DOHH2 (cell line): ENCODE data around the gene SPRING1.

Experiments
- H3F3A ChIP-seq: fragments of 200-600 bp; sonication (generic), shearing (Covaris generic); 2 replicates; pipeline ENCODE4 v1.6.0; 2016; ENCODE audit warnings: antibody characterized with exemption, mild to moderate bottlenecking; ENCODE audit not compliant: control insufficient read depth, insufficient read depth
- H3K27ac ChIP-seq: fragments of 200-600 bp; sonication (generic); 2 replicates; pipeline ENCODE4 v1.5.1; 2014; ENCODE audit warnings: low read depth, mild to moderate bottlenecking, low read length, moderate library complexity
- H3K27me3 ChIP-seq: fragments of 200-600 bp; sonication (generic); 2 replicates; pipeline ENCODE4 v1.6.1; 2014; ENCODE audit warnings: mild to moderate bottlenecking, low read length, mixed read lengths; ENCODE audit not compliant: control insufficient read depth
- H3K36me3 ChIP-seq: fragments of 200-600 bp; sonication (generic); 2 replicates; pipeline ENCODE4 v1.6.1; 2014; ENCODE audit warnings: mild to moderate bottlenecking, low read length, moderate library complexity, mixed read lengths; ENCODE audit not compliant: control insufficient read depth
- H3K4me1 ChIP-seq: fragments of 200-600 bp; sonication (generic); 2 replicates; pipeline ENCODE4 v1.6.1; 2014; ENCODE audit warnings: mild to moderate bottlenecking, low read length, mixed read lengths; ENCODE audit not compliant: control insufficient read depth
- H3K4me2 ChIP-seq: fragments of 200-600 bp; sonication (generic); 2 replicates; pipeline ENCODE4 v1.6.0; 2014; ENCODE audit warnings: mild to moderate bottlenecking, low read length, moderate library complexity
- H3K4me3 ChIP-seq: fragments of 200-600 bp; sonication (generic); 2 replicates; pipeline ENCODE4 v1.5.1; 2014; ENCODE audit warnings: mild to moderate bottlenecking, low read length, mixed read lengths
- H3K79me2 ChIP-seq: fragments of 200-600 bp; sonication (generic); 2 replicates; pipeline ENCODE4 v1.6.1; 2014; ENCODE audit warnings: mild to moderate bottlenecking, low read length, mixed read lengths; ENCODE audit not compliant: control insufficient read depth
- H3K9me2 ChIP-seq: fragments of 200-600 bp; sonication (generic); replicated peaks from 2 replicates; pipeline ENCODE4 v1.6.1; 2014; ENCODE audit warnings: mild to moderate bottlenecking, low read length, mixed read lengths; ENCODE audit not compliant: control insufficient read depth
- H3K9me3 ChIP-seq: fragments of 200-600 bp; sonication (generic); 2 replicates; pipeline ENCODE4 v1.6.1; 2014; ENCODE audit warnings: antibody characterized with exemption, low read length, mixed read lengths; ENCODE audit not compliant: control insufficient read depth, insufficient read depth
- H4K20me1 ChIP-seq: fragments of 200-600 bp; sonication (generic); 2 replicates; pipeline ENCODE4 v1.6.0; 2014; ENCODE audit warnings: low read depth, mild to moderate bottlenecking, antibody characterized with exemption, low read length, moderate library complexity; ENCODE audit not compliant: control insufficient read depth, insufficient read depth
- CTCF ChIP-seq: fragments of 200-600 bp; sonication (generic); IDR thresholded peaks from one replicate; pipeline ENCODE4 v1.5.1; 2014; ENCODE audit warnings: antibody characterized with exemption, mild to moderate bottlenecking, low read depth, low read length; ENCODE audit not compliant: poor library complexity, severe bottlenecking
- EZH2phosphoT487 ChIP-seq: fragments of 200-600 bp; sonication (generic); IDR thresholded peaks from 2 replicates; pipeline ENCODE4 v1.6.1; 2017; ENCODE audit warnings: borderline replicate concordance, mild to moderate bottlenecking, antibody characterized with exemption, low read length, moderate library complexity, mixed read lengths

Gene SPRING1

DNA sequence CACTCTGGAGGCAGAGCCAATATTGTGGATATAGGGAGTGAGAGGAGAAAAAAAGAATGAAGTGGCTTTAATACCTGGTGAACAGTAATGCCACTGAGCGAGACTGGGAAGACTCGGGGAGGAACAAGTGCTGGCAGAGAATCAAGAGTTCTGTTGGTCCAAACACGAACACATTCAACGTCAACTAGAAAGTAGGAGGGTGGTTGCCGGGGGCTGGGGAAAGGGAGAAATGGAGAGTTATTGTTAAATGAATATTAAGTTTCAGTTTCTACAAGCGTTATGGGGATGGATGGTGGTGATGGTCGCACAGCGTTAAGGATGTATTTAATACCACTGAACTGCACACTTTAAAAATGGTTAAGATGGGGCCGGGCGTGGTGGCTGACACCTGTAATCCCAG is 2.8 kb downstream of the SPRING1 start:
- no peaks in the 10 kb centered on the region for H3K9me2 ChIP-seq

DNA sequence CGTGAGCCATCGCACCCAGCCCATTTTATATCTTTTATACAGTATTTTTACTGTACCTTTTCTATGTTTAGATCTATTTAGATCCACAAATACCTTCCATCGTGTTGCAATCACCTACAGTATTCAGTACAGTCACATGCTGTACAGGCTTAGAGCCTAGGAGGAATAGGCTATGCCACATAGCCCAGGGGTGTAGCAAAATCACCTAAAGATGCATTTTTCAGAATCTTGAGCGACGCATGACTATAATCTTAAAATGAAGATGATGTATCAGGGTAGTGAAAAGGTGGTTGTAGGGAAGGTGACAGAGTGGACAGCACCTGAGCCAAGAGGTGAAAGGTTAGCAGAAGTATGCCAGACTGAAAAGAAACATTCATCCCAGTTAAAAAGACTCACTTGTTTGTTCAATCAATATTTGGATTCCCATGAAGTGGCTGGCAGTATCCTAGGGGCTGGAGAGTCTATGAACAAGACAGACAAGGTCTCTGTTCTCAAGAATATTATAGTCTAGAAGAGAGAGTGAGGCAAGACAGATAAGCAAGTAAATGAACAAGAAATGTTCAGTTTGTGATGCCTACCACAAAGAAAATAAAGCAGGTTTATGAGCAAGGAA is 3.6 kb downstream of the SPRING1 start:
- Histone ChIP-seq H3K9me3 (no peaks in the 10 kb centered on the region), H3K4me1 (peaks cover 20% of the 10 kb centered on the region), H3K27ac (no peak overlapping the region), H3K27me3 (no peaks in the 10 kb centered on the region), H3K36me3 (peaks cover 67% of the 10 kb centered on the region), H3K4me3 (no peak overlapping the region), H3K9me2 (no peaks in the 10 kb centered on the region), H4K20me1 (peaks cover 21% of the 10 kb centered on the region), H3K4me2 (no peak overlapping the region), H3K79me2 (peaks cover 91% of the 10 kb centered on the region), H3F3A (peaks cover 2% of the 10 kb centered on the region; the same call in 1 of the 2 replicates)
- TF ChIP-seq EZH2phosphoT487: no peak
- TF ChIP-seq CTCF: no peak

More for the DNA sequence above, 2.8 kb downstream of the SPRING1 start:
- Histone ChIP-seq H3K4me3 (no peak overlapping the region), H3K9me3 (no peaks in the 10 kb centered on the region), H4K20me1 (peaks cover 21% of the 10 kb centered on the region), H3K4me2 (no peak overlapping the region), H3K27ac (no peak overlapping the region), H3K4me1 (peaks cover 23% of the 10 kb centered on the region), H3K27me3 (no peaks in the 10 kb centered on the region), H3F3A (no peaks in the 10 kb centered on the region; the same call in 1 of the 2 replicates), H3K36me3 (peaks cover 64% of the 10 kb centered on the region), H3K79me2 (peaks cover 92% of the 10 kb centered on the region)
- TF ChIP-seq CTCF (no peak), EZH2phosphoT487 (no peak)

GRCh38 chr12:116731801-116732200 is 6.1 kb downstream of the SPRING1 start:
- no peak overlapping the region for H3K4me3 ChIP-seq
- H3K36me3 ChIP-seq: peaks cover 78% of the 10 kb centered on the region
- no peak for TF ChIP-seq CTCF
- TF ChIP-seq EZH2phosphoT487: no peak
- peaks cover 2% of the 10 kb centered on the region; the same call in 1 of the 2 replicates for H3F3A ChIP-seq
- peaks cover 96% of the 10 kb centered on the region for H3K79me2 ChIP-seq
- no peak overlapping the region for H3K27ac ChIP-seq
- H3K4me2 ChIP-seq: no peak overlapping the region
- H3K4me1 ChIP-seq: peaks cover 20% of the 10 kb centered on the region
- no peaks in the 10 kb centered on the region for H3K9me3 ChIP-seq
- H3K9me2 ChIP-seq: no peaks in the 10 kb centered on the region
- no peaks in the 10 kb centered on the region for H3K27me3 ChIP-seq
- peaks cover 16% of the 10 kb centered on the region for H4K20me1 ChIP-seq
